ENCODE data around the gene DDAH1.

DNA sequence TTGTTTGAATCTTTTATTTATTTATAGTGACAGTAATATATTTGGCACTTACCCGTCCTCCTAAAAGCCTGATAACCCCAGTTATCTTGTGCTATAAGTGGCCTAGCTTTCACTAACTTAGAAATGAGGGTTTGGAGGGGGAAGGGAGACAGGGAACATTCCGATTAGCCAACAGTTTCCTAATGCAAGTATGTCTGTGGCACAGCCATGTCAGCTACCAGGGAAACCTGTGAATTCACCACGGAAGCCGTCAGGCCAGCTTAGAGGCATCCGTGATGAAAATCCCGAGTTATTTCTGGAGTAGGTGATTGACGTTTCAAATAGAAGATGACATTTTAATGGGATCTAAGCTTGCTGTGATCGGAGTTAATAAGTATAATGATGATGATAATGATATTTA is 149.2 kb downstream of the DDAH1 start:
- TF ChIP-seq, protein P1, sequence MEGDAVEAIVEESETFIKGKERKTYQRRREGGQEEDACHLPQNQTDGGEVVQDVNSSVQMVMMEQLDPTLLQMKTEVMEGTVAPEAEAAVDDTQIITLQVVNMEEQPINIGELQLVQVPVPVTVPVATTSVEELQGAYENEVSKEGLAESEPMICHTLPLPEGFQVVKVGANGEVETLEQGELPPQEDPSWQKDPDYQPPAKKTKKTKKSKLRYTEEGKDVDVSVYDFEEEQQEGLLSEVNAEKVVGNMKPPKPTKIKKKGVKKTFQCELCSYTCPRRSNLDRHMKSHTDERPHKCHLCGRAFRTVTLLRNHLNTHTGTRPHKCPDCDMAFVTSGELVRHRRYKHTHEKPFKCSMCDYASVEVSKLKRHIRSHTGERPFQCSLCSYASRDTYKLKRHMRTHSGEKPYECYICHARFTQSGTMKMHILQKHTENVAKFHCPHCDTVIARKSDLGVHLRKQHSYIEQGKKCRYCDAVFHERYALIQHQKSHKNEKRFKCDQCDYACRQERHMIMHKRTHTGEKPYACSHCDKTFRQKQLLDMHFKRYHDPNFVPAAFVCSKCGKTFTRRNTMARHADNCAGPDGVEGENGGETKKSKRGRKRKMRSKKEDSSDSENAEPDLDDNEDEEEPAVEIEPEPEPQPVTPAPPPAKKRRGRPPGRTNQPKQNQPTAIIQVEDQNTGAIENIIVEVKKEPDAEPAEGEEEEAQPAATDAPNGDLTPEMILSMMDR (IDR thresholded peaks at IDR 0.05; ENCODE audit: poor library complexity), result no peak
- TF ChIP-seq EZH2 (IDR thresholded peaks at IDR 0.05; ENCODE audit: borderline replicate concordance), result no peak
